ENCODE measurements around the gene TAF3. TPM values are rescaled to one million over a fixed set of nuclear protein-coding genes. Genes with fewer than 3 reads are reported as not detected.

The TAF3 gene
- total RNA-seq, 1 experiment from 2014 or later = 5.5 TPM

- ChIA-PET POLR2A (no interaction called here), CTCF (no interaction called here)
- H3K27me3 ChIP-seq (ENCODE audit: control insufficient read depth, insufficient read depth, low read length) = no peaks in the 10 kb centered on the region
- TF ChIP-seq TCF7L2 (IDR thresholded peaks at IDR 0.05; ENCODE audit: low read depth, low read length) (no peak), SIN3A (IDR thresholded peaks at IDR 0.05; ENCODE audit: borderline replicate concordance, insufficient read depth, low read depth, low read length) (no peak), CTCF (IDR thresholded peaks at IDR 0.05) (no peak), POLR2AphosphoS5 (IDR thresholded peaks at IDR 0.05; ENCODE audit: low read depth, low read length) (no peak)
- TF ChIP-seq, protein P1, sequence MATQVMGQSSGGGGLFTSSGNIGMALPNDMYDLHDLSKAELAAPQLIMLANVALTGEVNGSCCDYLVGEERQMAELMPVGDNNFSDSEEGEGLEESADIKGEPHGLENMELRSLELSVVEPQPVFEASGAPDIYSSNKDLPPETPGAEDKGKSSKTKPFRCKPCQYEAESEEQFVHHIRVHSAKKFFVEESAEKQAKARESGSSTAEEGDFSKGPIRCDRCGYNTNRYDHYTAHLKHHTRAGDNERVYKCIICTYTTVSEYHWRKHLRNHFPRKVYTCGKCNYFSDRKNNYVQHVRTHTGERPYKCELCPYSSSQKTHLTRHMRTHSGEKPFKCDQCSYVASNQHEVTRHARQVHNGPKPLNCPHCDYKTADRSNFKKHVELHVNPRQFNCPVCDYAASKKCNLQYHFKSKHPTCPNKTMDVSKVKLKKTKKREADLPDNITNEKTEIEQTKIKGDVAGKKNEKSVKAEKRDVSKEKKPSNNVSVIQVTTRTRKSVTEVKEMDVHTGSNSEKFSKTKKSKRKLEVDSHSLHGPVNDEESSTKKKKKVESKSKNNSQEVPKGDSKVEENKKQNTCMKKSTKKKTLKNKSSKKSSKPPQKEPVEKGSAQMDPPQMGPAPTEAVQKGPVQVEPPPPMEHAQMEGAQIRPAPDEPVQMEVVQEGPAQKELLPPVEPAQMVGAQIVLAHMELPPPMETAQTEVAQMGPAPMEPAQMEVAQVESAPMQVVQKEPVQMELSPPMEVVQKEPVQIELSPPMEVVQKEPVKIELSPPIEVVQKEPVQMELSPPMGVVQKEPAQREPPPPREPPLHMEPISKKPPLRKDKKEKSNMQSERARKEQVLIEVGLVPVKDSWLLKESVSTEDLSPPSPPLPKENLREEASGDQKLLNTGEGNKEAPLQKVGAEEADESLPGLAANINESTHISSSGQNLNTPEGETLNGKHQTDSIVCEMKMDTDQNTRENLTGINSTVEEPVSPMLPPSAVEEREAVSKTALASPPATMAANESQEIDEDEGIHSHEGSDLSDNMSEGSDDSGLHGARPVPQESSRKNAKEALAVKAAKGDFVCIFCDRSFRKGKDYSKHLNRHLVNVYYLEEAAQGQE (IDR thresholded peaks at IDR 0.05; ENCODE audit: insufficient read depth in 1 of 2, low read depth in 2 of 2, low read length in 1 of 2) = no peak
- in situ Hi-C loops (cut with HindIII; ENCODE audit: low pct_unique_long_range_greater_than_20kb, low sequenced_read_pairs) = no loop called here
- H3K36me3 ChIP-seq (ENCODE audit: control insufficient read depth, insufficient read depth, low read length) = no peaks in the 10 kb centered on the region
- intact Hi-C loops (cut with micrococcal nuclease; ENCODE audit: unreplicated experiment) = no loop called here
- H3K9me3 ChIP-seq (ENCODE audit: control insufficient read depth, insufficient read depth, low read depth, low read length) = no peaks in the 10 kb centered on the region
- no peak overlapping the region for H3K27ac ChIP-seq (ENCODE audit: low read length)
- no TSS peak for BruUV-seq (replicated peaks)
- H3K4me1 ChIP-seq (ENCODE audit: control insufficient read depth, insufficient read depth, low read length) = no peaks in the 10 kb centered on the region
- ATAC-seq = no peak
- no peak overlapping the region for H3K4me3 ChIP-seq (ENCODE audit: low read depth in 2 of 2, low read length in 2 of 2)
- no peak for DNase-seq (ENCODE audit: low read depth, low spot score)
These were observed 148.7 kb downstream of the TAF3 start for GRCh38 chr10:7967035-7967434.

- H3K27ac ChIP-seq (ENCODE audit: low read length) = no peak overlapping the region
- CTCF ChIA-PET = no interaction called here
- intact Hi-C loops (cut with micrococcal nuclease; ENCODE audit: unreplicated experiment) = no loop called here
These were observed 150.3 kb downstream of the TAF3 start for GRCh38 chr10:7968510-7969112.

More at GRCh38 chr10:7968510-7969112, 150.3 kb downstream of the TAF3 start:
- no peaks in the 10 kb centered on the region for H3K9me3 ChIP-seq (ENCODE audit: control insufficient read depth, insufficient read depth, low read depth, low read length)
- no peaks in the 10 kb centered on the region for H3K27me3 ChIP-seq (ENCODE audit: control insufficient read depth, insufficient read depth, low read length)
- ATAC-seq (no peak), DNase-seq (ENCODE audit: low read depth, low spot score) (no peak)
- no peaks in the 10 kb centered on the region for H3K36me3 ChIP-seq (ENCODE audit: control insufficient read depth, insufficient read depth, low read length)
- in situ Hi-C loops (cut with HindIII; ENCODE audit: low pct_unique_long_range_greater_than_20kb, low sequenced_read_pairs) = no loop called here
- TF ChIP-seq, protein P1 (IDR thresholded peaks at IDR 0.05; ENCODE audit: insufficient read depth in 1 of 2, low read depth in 2 of 2, low read length in 1 of 2) = no peak
- TF ChIP-seq SIN3A (IDR thresholded peaks at IDR 0.05; ENCODE audit: borderline replicate concordance, insufficient read depth, low read depth, low read length) = no peak
- no peak for TF ChIP-seq POLR2AphosphoS5 (IDR thresholded peaks at IDR 0.05; ENCODE audit: low read depth, low read length)
- BruUV-seq (replicated peaks) = no TSS peak
- no peak overlapping the region for H3K4me3 ChIP-seq (ENCODE audit: low read depth in 2 of 2, low read length in 2 of 2)
- POLR2A ChIA-PET = no interaction called here
- no peaks in the 10 kb centered on the region for H3K4me1 ChIP-seq (ENCODE audit: control insufficient read depth, insufficient read depth, low read length)

Measured in Panc1 (cell line).